ENCODE results near the gene SET. TPM values are rescaled to one million over a fixed set of nuclear protein-coding genes. Genes with fewer than 3 reads are reported as not detected.
A peak's percentile ranks its signal among the peaks of the same experiment; 100 is the strongest.

SET gene
- total RNA-seq, 2 donors from 2014 or later: 762 to 795 TPM

- Mint-ChIP-seq H3K4me1 (peaks cover 40% of the 10 kb centered on the region), H3K27me3 (ENCODE audit: insufficient read depth) (no peaks in the 10 kb centered on the region), H3K4me3 (peak overlapping the region; percentile 95), H3K36me3 (ENCODE audit: low read depth) (peaks cover 18% of the 10 kb centered on the region), H3K9me3 (peaks cover 6% of the 10 kb centered on the region), H3K27ac (peak overlapping the region; percentile 98)
- Histone ChIP-seq H3K9ac (ENCODE audit: extremely low read depth, low read length, poor library complexity, severe bottlenecking) (peak overlapping the region; percentile 93), H3K27me3 (ENCODE audit: control insufficient read depth, insufficient read depth, low read length, poor library complexity, severe bottlenecking) (no peaks in the 10 kb centered on the region), H3K4me1 (ENCODE audit: control insufficient read depth, insufficient read depth, low read length) (peaks cover 11% of the 10 kb centered on the region), H3K36me3 (ENCODE audit: control insufficient read depth, insufficient read depth, low read length) (peaks cover 5% of the 10 kb centered on the region), H3K4me3 (ENCODE audit: low read length) (peak overlapping the region; percentile 95), H3K9me3 (ENCODE audit: control insufficient read depth, low read length) (no peaks in the 10 kb centered on the region), H3K27ac (ENCODE audit: low read depth, low read length) (peak overlapping the region; percentile 79)
- DNase-seq: peak; percentile 97
- TF ChIP-seq CTCF (conservative IDR thresholded peaks at IDR 0.05): no peak
- 0% methylated on average over 14 to 21 of the region's 21 CpGs for WGBS, 2 experiments (ENCODE audit: insufficient coverage in 1 of 2, insufficient read length in 1 of 2)
Measured at GRCh38 chr9:128683340-128684064, 5.5 kb upstream of the SET start.

GRCh38 chr9:128684065-128684324 is 5.0 kb upstream of the SET start:
- Histone ChIP-seq H3K4me3 (ENCODE audit: low read length) (peak overlapping the region; percentile 95), H3K27me3 (ENCODE audit: control insufficient read depth, insufficient read depth, low read length, poor library complexity, severe bottlenecking) (no peaks in the 10 kb centered on the region), H3K36me3 (ENCODE audit: control insufficient read depth, insufficient read depth, low read length) (peaks cover 5% of the 10 kb centered on the region), H3K27ac (ENCODE audit: low read depth, low read length) (peak overlapping the region; percentile 64), H3K9ac (ENCODE audit: extremely low read depth, low read length, poor library complexity, severe bottlenecking) (peak overlapping the region; percentile 93), H3K4me1 (ENCODE audit: control insufficient read depth, insufficient read depth, low read length) (peaks cover 11% of the 10 kb centered on the region), H3K9me3 (ENCODE audit: control insufficient read depth, low read length) (no peaks in the 10 kb centered on the region)
- H3K36me3 Mint-ChIP-seq (ENCODE audit: low read depth): peaks cover 18% of the 10 kb centered on the region
- WGBS, 2 experiments (ENCODE audit: insufficient coverage in 1 of 2, insufficient read length in 1 of 2): 0% methylated on average over 3 of the region's 3 CpGs; no CpG with 5 or more reads in 1 of the 2 experiments
- H3K4me1 Mint-ChIP-seq: peaks cover 40% of the 10 kb centered on the region
- peak overlapping the region; percentile 95 for H3K4me3 Mint-ChIP-seq
- no peak for TF ChIP-seq CTCF (conservative IDR thresholded peaks at IDR 0.05)
- DNase-seq: no peak
- peaks cover 6% of the 10 kb centered on the region for H3K9me3 Mint-ChIP-seq
- H3K27me3 Mint-ChIP-seq (ENCODE audit: insufficient read depth): no peaks in the 10 kb centered on the region
- peak overlapping the region; percentile 98 for H3K27ac Mint-ChIP-seq

GRCh38 chr9:128684325-128685199 is 4.5 kb upstream of the SET start:
- TF ChIP-seq CTCF (conservative IDR thresholded peaks at IDR 0.05): no peak
- H3K4me1 ChIP-seq (ENCODE audit: control insufficient read depth, insufficient read depth, low read length): peaks cover 11% of the 10 kb centered on the region
- H3K9me3 Mint-ChIP-seq: peaks cover 6% of the 10 kb centered on the region
- no peaks in the 10 kb centered on the region for H3K27me3 ChIP-seq (ENCODE audit: control insufficient read depth, insufficient read depth, low read length, poor library complexity, severe bottlenecking)
- peak overlapping the region; percentile 95 for H3K4me3 ChIP-seq (ENCODE audit: low read length)
- peaks cover 5% of the 10 kb centered on the region for H3K36me3 ChIP-seq (ENCODE audit: control insufficient read depth, insufficient read depth, low read length)
- no peaks in the 10 kb centered on the region for H3K27me3 Mint-ChIP-seq (ENCODE audit: insufficient read depth)
- H3K4me3 Mint-ChIP-seq: peak overlapping the region; percentile 95
- H3K9ac ChIP-seq (ENCODE audit: extremely low read depth, low read length, poor library complexity, severe bottlenecking): peak overlapping the region; percentile 93
- H3K27ac ChIP-seq (ENCODE audit: low read depth, low read length): peak overlapping the region; percentile 64
- peaks cover 18% of the 10 kb centered on the region for H3K36me3 Mint-ChIP-seq (ENCODE audit: low read depth)
- 0 to 2% methylated on average over 12 to 15 of the region's 15 CpGs for WGBS, 2 experiments (ENCODE audit: insufficient coverage in 1 of 2, insufficient read length in 1 of 2)
- H3K9me3 ChIP-seq (ENCODE audit: control insufficient read depth, low read length): no peaks in the 10 kb centered on the region
- peak; percentile 94 for DNase-seq
- H3K4me1 Mint-ChIP-seq: peaks cover 40% of the 10 kb centered on the region
- H3K27ac Mint-ChIP-seq: peak overlapping the region; percentile 98
